ENCODE results near the gene OR10G4.
"Not testable (repeated sequence)": the region's sequence is repeated elsewhere in the genome, so short reads cannot be mapped to it uniquely, and the experiment has no call there.

OR10G4 gene

GRCh38 chr11:124012697-124013096 lies at the start of gene OR10G4:
Gene OR10G4, plus strand, starts transcription at chr11:124012997. Its CDS starts 2,578 bp downstream, at chr11:124015575.
- in situ Hi-C loops (cut with MboI; ENCODE audit: low sequenced_read_pairs): no loop called here

GRCh38 chr11:123973816-123974215 lies 39.0 kb upstream of the OR10G4 start:
- in situ Hi-C loops (cut with MboI; ENCODE audit: low sequenced_read_pairs): no loop called here

GRCh38 chr11:123976770-123977560 lies 35.8 kb upstream of the OR10G4 start:
- in situ Hi-C loops (cut with MboI; ENCODE audit: low sequenced_read_pairs): no loop called here

GRCh38 chr11:123977731-123978347 lies 35.0 kb upstream of the OR10G4 start, which contains the start of gene OR10S1:
Gene OR10S1, minus strand, starts transcription at chr11:123977781. Its CDS starts 117 bp downstream, at chr11:123977664.
- in situ Hi-C loops (cut with MboI; ENCODE audit: low sequenced_read_pairs): no loop called here

GRCh38 chr11:123979311-123979710 lies 33.5 kb upstream of the OR10G4 start:
- in situ Hi-C loops (cut with MboI; ENCODE audit: low sequenced_read_pairs): no loop called here

- in situ Hi-C loops (cut with MboI; ENCODE audit: low sequenced_read_pairs): no loop called here
Measured at GRCh38 chr11:123995119-123995518, 17.7 kb upstream of the OR10G4 start, which contains the start of gene OR10G6. Gene OR10G6, minus strand, starts transcription at chr11:123995161. Its CDS starts 0 bp downstream, at chr11:123995161.

GRCh38 chr11:124015837-124016236 lies 3.0 kb downstream of the OR10G4 start:
- in situ Hi-C loops (cut with MboI; ENCODE audit: low sequenced_read_pairs): not testable (repeated sequence)

- in situ Hi-C loops (cut with MboI; ENCODE audit: low sequenced_read_pairs): no loop called here
Measured at GRCh38 chr11:124026498-124026897, 13.7 kb downstream of the OR10G4 start, which contains the start of gene OR10G8. Gene OR10G8, plus strand, starts transcription at chr11:124026798. Its CDS starts 2,825 bp downstream, at chr11:124029623.

GRCh38 chr11:124036666-124037065 lies 23.9 kb downstream of the OR10G4 start:
- in situ Hi-C loops (cut with MboI; ENCODE audit: low sequenced_read_pairs): no loop called here

GRCh38 chr11:124039557-124039956 lies 26.8 kb downstream of the OR10G4 start:
- in situ Hi-C loops (cut with MboI; ENCODE audit: low sequenced_read_pairs): no loop called here

- in situ Hi-C loops (cut with MboI; ENCODE audit: low sequenced_read_pairs): no loop called here
Measured at GRCh38 chr11:124041254-124041653, 28.5 kb downstream of the OR10G4 start, which contains the start of gene OR10G7. Gene OR10G7, minus strand, starts transcription at chr11:124041325. Its CDS starts 2,324 bp downstream, at chr11:124039001.

GRCh38 chr11:124043420-124043819 lies 30.6 kb downstream of the OR10G4 start:
- in situ Hi-C loops (cut with MboI; ENCODE audit: low sequenced_read_pairs): no loop called here

- in situ Hi-C loops (cut with MboI; ENCODE audit: low sequenced_read_pairs): no loop called here
Measured at GRCh38 chr11:124050748-124051147, 38.0 kb downstream of the OR10G4 start.

GRCh38 chr11:124052966-124053365 lies 40.2 kb downstream of the OR10G4 start:
- in situ Hi-C loops (cut with MboI; ENCODE audit: low sequenced_read_pairs): no loop called here
